A549 treated with CpdA at 1 μM for 4 hours (cell line): ENCODE results near the gene OAS2. TPM values are rescaled to one million over a fixed set of nuclear protein-coding genes. Genes with fewer than 3 reads are reported as not detected.

ENCODE experiments used
- total RNA-seq: library from RNA; stranded (reverse); fragments of 200-300 nt; extraction: Qiagen RNA extraction; gene quantifications from 5 replicates; pipeline ENCODE4 v1.2.3, GENCODE V29; 2022; ENCODE audit warnings: low read depth

The OAS2 gene
- 0.22 to 0.38 TPM (median 0.30 TPM) in 5 replicates for total RNA-seq

GRCh38 chr12:112978163-112979040, at the start of gene OAS2:
OAS2 (plus strand) TSS chr12:112978519; CDS start chr12:112978609, 90 bp downstream.

GRCh38 chr12:112937741-112938719, 40.3 kb upstream of the OAS2 start, which contains the start of gene OAS3:
OAS3 (plus strand) TSS chr12:112938474; CDS start chr12:112938531, 57 bp downstream.

GRCh38 chr12:113056631-113057488, 78.5 kb downstream of the OAS2 start, which contains the start of gene DTX1:
DTX1 (plus strand) TSS chr12:113056730; CDS start chr12:113058193, 1,463 bp downstream.

Other genes starting within 250 kb of the OAS2 start
- 0.12 to 0.43 TPM (median 0.22 TPM) in 5 replicates for gene RPH3A, start 186.8 kb upstream of the OAS2 start, total RNA-seq
- gene OAS1, start 71.6 kb upstream of the OAS2 start, total RNA-seq: 41.9 to 76.3 TPM (median 65.0 TPM) in 5 replicates
- 23.3 to 29.8 TPM (median 28.1 TPM) in 5 replicates for gene OAS3, start 40.0 kb upstream of the OAS2 start, total RNA-seq
- 0.32 to 0.67 TPM (median 0.46 TPM) in 5 replicates for gene DTX1, start 78.2 kb downstream of the OAS2 start, total RNA-seq
- gene RASAL1, start 157.2 kb downstream of the OAS2 start, total RNA-seq: 0.19 to 0.62 TPM (median 0.28 TPM) in 5 replicates
- gene CFAP73, start 171.2 kb downstream of the OAS2 start, total RNA-seq: 0.11 to 0.15 TPM in 2 of 5 replicates, not detected in the others
- 52.0 to 89.2 TPM (median 82.5 TPM) in 5 replicates for gene DDX54, start 207.0 kb downstream of the OAS2 start, total RNA-seq
- 27.9 to 38.7 TPM (median 35.9 TPM) in 5 replicates for gene RITA1, start 207.2 kb downstream of the OAS2 start, total RNA-seq
- gene TPCN1, start 242.9 kb downstream of the OAS2 start, total RNA-seq: 17.8 to 23.3 TPM (median 18.5 TPM) in 5 replicates